ENCODE measurements around the gene FAXC. TPM values are rescaled to one million over a fixed set of nuclear protein-coding genes. Genes with fewer than 3 reads are reported as not detected.

FAXC gene
- total RNA-seq, 1 donor from 2014 or later: 23.0 TPM

DNA sequence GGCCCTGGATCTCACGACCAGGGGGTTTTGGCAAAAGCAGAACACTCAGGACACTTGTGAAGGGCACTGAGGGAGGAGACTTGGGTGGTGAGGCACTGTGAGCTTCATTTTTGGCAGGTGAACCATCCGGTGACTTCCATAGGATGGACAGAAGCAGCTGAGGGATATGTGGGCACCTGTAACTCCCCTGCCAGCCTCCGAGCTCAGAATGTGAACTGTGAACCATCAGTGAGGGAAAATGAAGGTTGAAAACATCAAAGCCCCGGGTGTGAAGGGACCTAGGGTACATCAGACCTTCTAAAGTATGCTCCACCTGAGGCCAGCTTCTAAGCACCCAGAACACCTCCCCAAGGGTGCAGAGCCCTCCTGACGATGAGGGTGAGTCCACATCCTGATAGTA lies 53.2 kb downstream of the FAXC start:
- H4K20me1 ChIP-seq (ENCODE audit: low read depth): no peaks in the 10 kb centered on the region
- no peak overlapping the region for H3K4me3 ChIP-seq
- H3K9ac ChIP-seq: no peak overlapping the region
- Mint-ChIP-seq H3K4me3 (no peak overlapping the region), H3K36me3 (peaks cover 22% of the 10 kb centered on the region), H3K4me1 (no peaks in the 10 kb centered on the region), H3K27me3 (ENCODE audit: insufficient read depth, low read depth) (peaks cover 3% of the 10 kb centered on the region), H3K9me3 (no peaks in the 10 kb centered on the region), H3K27ac (no peak overlapping the region)
- H3K27ac ChIP-seq: no peak overlapping the region
- no peak for DNase-seq (ENCODE audit: low spot score)
- H3K79me2 ChIP-seq (ENCODE audit: low read depth): no peaks in the 10 kb centered on the region
- H2AFZ ChIP-seq (replicated peaks): no peak overlapping the region
- no peaks in the 10 kb centered on the region for H3K36me3 ChIP-seq
- no peak for TF ChIP-seq CTCF (IDR thresholded peaks at IDR 0.05)
- no peaks in the 10 kb centered on the region for H3K4me1 ChIP-seq
- H3K27me3 ChIP-seq: no peaks in the 10 kb centered on the region
- no peaks in the 10 kb centered on the region for H3K9me3 ChIP-seq (ENCODE audit: low read depth)
- H3K4me2 ChIP-seq: no peak overlapping the region
- H3F3A ChIP-seq (ENCODE audit: low read depth): no peaks in the 10 kb centered on the region

GRCh38 chr6:99295276-99295675 lies 54.2 kb downstream of the FAXC start:
- Histone ChIP-seq H3K9ac (no peak overlapping the region), H3K79me2 (ENCODE audit: low read depth) (no peaks in the 10 kb centered on the region)

GRCh38 chr6:99294786-99295185 lies 54.7 kb downstream of the FAXC start:
- H2AFZ ChIP-seq (replicated peaks): no peak overlapping the region
- no peaks in the 10 kb centered on the region for H3K9me3 Mint-ChIP-seq

More at GRCh38 chr6:99295276-99295675, 54.2 kb downstream of the FAXC start:
- H3K4me2 ChIP-seq: no peak overlapping the region
- TF ChIP-seq EZH2phosphoT487 (IDR thresholded peaks at IDR 0.05): no peak
- no peak for TF ChIP-seq CTCF (IDR thresholded peaks at IDR 0.05)
- no peak for TF ChIP-seq EZH2 (IDR thresholded peaks at IDR 0.05)
- no peak overlapping the region for H3K4me3 ChIP-seq
- peaks cover 16% of the 10 kb centered on the region for H3K36me3 Mint-ChIP-seq
- H3K9me3 Mint-ChIP-seq: no peaks in the 10 kb centered on the region
- H3K4me1 ChIP-seq: no peaks in the 10 kb centered on the region
- no peak overlapping the region for H3K4me3 Mint-ChIP-seq
- H3K27ac Mint-ChIP-seq: no peak overlapping the region
- peaks cover 3% of the 10 kb centered on the region for H3K27me3 Mint-ChIP-seq (ENCODE audit: insufficient read depth, low read depth)
- H3K4me1 Mint-ChIP-seq: no peaks in the 10 kb centered on the region
- no peak overlapping the region for H3K27ac ChIP-seq
- no peaks in the 10 kb centered on the region for H3K27me3 ChIP-seq
- no peaks in the 10 kb centered on the region for H3K9me3 ChIP-seq (ENCODE audit: low read depth)
- DNase-seq (ENCODE audit: low spot score): no peak
- no peaks in the 10 kb centered on the region for H4K20me1 ChIP-seq (ENCODE audit: low read depth)
- no peaks in the 10 kb centered on the region for H3F3A ChIP-seq (ENCODE audit: low read depth)
- H2AFZ ChIP-seq (replicated peaks): no peak overlapping the region
- no peaks in the 10 kb centered on the region for H3K36me3 ChIP-seq

More at GRCh38 chr6:99294786-99295185, 54.7 kb downstream of the FAXC start:
- Mint-ChIP-seq H3K36me3 (peaks cover 17% of the 10 kb centered on the region), H3K4me1 (no peaks in the 10 kb centered on the region), H3K4me3 (no peak overlapping the region), H3K27ac (no peak overlapping the region), H3K27me3 (ENCODE audit: insufficient read depth, low read depth) (peaks cover 3% of the 10 kb centered on the region)
- Histone ChIP-seq H4K20me1 (ENCODE audit: low read depth) (no peaks in the 10 kb centered on the region), H3K9ac (no peak overlapping the region), H3K4me2 (no peak overlapping the region), H3K4me3 (no peak overlapping the region), H3K9me3 (ENCODE audit: low read depth) (no peaks in the 10 kb centered on the region), H3K79me2 (ENCODE audit: low read depth) (no peaks in the 10 kb centered on the region), H3K27ac (no peak overlapping the region), H3F3A (ENCODE audit: low read depth) (no peaks in the 10 kb centered on the region), H3K36me3 (no peaks in the 10 kb centered on the region), H3K4me1 (no peaks in the 10 kb centered on the region), H3K27me3 (no peaks in the 10 kb centered on the region)
- no peak for TF ChIP-seq CTCF (IDR thresholded peaks at IDR 0.05)
- TF ChIP-seq EZH2phosphoT487 (IDR thresholded peaks at IDR 0.05): no peak
- no peak for TF ChIP-seq EZH2 (IDR thresholded peaks at IDR 0.05)
- no peak for DNase-seq (ENCODE audit: low spot score)

All from neural progenitor cell (in vitro differentiated cells).